HG02981 (cell line): ENCODE measurements around the gene SHFL.

Source experiments
- ATAC-seq: cut with Tn5 transposase; IDR thresholded peaks from one replicate; pipeline ENCODE4 v1.9.1; 2021; ENCODE audit warnings: mild to moderate bottlenecking, moderate library complexity; ENCODE audit not compliant: unreplicated experiment

Gene SHFL

DNA sequence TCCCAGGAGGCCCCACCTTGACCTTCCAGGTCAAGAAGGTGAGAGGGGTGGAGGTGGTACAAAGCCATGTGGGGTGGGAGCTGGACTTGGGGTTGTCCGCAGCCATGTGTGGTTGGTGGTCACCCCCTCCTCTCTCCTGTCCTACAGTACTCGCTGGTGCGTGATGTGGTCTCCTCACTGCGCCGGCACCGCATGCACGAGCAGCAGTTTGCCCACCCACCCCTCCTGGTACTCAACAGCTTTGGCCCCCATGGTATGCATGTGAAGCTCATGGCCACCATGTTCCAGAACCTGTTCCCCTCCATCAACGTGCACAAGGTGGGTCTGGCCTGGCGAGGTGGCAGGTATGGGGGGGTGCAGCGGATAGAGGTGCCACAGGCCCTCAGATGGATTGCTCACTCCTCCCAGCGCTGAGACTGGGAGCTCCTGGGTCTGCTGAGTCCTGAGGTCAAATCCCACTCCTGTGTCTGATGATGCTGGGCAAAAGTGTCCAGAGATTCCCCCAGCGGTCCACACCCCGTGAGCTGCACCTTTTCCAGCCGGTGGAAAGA lies 21.8 kb downstream of the SHFL start:
- no peak for ATAC-seq

DNA sequence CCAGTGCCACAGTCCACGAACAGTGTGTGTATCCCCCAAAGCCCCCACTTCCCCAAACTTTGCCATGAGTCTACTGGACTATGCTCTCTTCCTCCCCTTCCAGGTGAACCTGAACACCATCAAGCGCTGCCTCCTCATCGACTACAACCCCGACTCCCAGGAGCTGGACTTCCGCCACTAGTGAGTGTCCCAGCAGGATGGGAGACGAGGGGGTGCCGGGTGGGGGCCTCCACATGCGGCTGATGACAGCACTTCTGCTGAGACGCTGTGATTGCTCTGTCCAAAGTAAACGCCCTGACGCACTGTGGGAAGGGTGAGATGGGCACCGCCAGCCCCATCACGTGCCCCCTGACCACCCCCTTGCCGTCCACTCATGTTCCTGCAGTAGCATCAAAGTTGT lies 23.4 kb downstream of the SHFL start:
- ATAC-seq, result no peak

DNA sequence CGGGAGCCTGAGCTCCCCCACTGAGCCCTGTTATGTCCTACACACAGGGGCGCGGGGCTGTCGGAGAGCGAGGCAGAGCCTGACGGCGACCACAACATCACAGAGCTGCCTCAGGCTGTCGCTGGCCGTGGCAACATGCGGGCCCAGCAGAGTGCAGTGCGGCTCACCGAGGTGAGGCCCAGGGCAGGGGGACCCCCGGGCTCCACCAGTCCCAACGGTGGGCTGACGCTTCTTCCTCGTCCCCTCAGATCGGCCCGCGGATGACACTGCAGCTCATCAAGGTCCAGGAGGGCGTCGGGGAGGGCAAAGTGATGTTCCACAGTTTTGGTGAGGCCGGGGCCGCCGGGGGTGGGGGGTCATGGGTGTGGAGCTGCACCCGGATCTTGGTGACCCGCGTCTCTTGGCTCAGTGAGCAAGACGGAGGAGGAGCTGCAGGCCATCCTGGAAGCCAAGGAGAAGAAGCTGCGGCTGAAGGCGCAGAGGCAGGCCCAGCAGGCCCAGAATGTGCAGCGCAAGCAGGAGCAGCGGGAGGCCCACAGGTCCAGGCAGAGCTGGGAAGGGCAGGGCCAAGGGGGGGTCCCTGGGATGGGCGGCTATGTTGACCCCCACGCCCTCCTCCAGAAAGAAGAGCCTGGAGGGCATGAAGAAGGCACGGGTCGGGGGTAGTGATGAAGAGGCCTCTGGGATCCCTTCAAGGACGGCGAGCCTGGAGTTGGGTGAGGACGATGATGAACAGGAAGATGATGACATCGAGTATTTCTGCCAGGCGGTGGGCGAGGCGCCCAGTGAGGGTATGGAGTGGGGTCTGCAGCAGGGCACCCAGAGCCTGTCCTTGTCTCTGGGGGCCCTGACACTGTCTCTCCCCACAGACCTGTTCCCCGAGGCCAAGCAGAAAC lies 24.2 kb downstream of the SHFL start:
- no peak for ATAC-seq

DNA sequence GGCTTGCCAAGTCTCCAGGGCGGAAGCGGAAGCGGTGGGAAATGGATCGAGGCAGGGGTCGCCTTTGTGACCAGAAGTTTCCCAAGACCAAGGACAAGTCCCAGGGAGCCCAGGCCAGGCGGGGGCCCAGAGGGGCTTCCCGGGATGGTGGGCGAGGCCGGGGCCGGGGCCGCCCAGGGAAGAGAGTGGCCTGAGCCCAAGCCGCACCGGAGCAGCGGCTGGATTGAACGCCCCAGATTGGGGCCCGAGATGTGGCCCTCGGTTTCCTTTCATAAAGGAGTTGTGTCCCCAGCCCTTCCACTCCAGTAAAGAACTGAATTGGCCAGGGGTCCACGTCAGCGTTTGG lies 24.8 kb downstream of the SHFL start:
- no peak for ATAC-seq

DNA sequence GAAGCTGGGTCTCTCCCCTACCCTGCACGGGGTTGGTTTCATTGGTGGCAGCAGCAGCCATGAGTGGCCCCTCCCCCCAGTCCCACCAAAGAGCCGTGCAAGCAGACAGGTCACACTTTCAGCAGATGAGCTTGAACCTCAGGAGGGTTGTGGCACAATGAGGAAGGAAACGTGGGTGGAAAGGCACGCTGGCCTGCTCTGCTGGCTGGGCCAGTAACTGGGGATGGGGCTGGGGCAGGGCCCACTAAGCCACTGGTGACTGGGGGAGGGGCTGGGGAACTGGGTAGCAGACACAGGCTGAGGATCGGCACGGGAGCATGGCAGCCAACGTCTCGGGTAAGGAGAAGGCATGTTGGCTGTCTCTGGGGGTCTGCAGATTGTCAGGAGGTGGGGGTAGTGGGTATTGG lies 25.3 kb downstream of the SHFL start, which contains the start of gene P2RY11:
TSS of gene P2RY11 (plus strand) at position 289 of the 407 bp plus-strand sequence. CDS start at position 318, 29 bp downstream.
- ATAC-seq, result no peak

DNA sequence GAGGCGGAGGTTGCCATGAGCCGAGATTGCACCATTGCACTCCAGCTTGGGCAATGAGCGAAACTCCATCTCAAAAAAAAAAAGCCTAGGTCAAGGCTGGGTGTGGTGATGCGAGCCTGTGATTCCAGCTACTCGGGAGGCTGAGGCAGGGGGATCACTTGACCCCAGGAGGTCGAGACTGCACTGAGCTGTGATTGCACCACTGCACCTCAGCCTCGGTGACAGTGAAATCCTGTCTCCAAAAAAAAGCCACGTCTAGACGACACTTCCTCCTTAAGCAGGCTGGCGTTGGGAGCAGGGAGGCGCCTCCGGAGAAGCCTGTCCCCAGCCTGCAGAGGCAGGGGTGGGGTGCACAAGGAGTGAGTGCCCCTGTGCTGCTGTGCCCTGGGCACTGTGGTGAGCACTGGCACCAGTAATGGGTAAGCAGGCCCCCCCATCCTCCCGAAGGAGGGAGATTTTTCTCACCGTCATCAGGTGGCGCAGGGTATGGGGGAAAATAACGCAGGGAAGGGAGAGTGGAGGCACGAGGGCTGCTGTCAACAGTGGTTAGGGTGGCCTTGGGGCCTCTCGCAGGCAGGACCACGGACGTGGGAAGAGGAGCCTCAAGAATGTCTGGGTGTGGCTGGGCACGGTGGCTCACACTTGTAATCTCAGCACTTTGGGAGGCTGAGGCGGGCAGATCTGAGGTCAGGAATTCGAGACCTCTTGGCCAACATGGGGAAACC lies 26.1 kb downstream of the SHFL start:
- no peak for ATAC-seq

DNA sequence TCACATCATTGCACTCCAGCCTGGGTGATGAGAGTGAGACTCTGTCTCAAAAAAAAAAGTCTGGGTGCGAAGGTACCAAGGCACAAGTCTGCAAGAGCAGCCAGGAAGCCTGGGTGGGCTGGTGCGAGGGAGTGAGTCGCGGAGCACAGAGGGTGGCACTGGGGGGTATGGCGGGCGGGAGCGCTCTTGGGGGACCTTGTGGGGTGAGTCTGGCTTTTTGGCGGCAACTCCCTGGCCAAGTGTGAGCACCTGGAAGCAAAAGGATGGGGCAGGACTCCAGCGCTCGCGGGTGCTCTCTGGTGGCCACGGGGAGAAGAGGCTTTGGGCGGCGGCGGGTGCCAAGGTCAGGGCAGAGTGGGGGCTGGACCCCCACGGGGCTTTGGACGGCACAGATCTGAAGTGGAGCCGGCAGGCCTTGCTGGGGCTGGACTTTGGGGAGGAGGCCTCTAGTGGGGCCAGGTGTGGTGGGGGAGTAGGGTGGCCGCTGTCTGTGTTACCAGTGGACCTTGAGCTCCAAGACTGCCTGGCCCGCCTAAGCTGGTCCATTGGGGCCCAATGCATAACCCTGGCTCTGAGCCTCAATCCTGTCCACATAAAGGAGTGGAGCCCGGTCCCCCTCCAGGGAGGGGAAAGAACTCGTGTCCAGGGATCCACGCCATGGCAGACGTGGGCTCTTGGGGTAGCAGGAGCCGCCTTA lies 26.9 kb downstream of the SHFL start:
- no peak for ATAC-seq

DNA sequence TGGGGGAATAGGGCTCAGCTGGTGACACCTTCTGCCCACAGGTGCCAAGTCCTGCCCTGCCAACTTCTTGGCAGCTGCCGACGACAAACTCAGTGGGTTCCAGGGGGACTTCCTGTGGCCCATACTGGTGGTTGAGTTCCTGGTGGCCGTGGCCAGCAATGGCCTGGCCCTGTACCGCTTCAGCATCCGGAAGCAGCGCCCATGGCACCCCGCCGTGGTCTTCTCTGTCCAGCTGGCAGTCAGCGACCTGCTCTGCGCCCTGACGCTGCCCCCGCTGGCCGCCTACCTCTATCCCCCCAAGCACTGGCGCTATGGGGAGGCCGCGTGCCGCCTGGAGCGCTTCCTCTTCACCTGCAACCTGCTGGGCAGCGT lies 27.5 kb downstream of the SHFL start:
- no peak for ATAC-seq

DNA sequence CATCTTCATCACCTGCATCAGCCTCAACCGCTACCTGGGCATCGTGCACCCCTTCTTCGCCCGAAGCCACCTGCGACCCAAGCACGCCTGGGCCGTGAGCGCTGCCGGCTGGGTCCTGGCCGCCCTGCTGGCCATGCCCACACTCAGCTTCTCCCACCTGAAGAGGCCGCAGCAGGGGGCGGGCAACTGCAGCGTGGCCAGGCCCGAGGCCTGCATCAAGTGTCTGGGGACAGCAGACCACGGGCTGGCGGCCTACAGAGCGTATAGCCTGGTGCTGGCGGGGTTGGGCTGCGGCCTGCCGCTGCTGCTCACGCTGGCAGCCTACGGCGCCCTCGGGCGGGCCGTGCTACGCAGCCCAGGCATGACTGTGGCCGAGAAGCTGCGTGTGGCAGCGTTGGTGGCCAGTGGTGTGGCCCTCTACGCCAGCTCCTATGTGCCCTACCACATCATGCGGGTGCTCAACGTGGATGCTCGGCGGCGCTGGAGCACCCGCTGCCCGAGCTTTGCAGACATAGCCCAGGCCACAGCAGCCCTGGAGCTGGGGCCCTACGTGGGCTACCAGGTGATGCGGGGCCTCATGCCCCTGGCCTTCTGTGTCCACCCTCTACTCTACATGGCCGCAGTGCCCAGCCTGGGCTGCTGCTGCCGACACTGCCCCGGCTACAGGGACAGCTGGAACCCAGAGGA lies 28.0 kb downstream of the SHFL start:
- no peak for ATAC-seq

DNA sequence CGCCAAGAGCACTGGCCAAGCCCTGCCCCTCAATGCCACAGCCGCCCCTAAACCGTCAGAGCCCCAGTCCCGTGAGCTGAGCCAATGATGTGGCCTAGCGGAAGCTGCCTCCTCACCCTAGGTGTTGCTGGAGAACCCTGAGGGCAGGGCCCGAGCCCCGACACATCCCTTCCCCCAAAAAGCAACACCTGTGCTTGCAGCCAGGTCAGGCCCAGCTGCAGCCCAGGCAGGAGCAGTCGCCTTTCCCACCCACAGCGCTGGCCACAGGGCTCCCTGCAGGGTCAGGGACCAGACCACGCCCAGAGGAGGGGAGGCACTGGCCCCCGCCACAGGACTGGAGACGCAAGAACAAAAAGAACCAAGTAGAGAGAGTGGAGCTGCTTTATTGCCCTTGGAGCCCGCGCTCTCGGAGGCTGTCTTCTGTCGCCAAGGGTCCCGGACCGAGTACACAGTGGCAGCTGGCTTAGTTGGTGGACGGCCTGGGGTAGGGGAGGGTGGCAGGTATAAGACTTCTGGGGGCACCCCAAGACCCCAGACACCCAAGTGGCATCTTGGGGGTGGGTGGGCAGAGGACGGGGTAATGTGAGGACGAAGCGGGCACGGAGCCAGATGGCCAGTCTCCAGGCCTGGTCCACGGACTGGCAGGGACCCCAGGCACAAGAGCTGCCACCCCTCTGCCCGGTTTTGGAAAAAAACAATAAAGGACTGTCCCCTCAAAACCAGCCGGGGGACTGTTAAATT lies 28.7 kb downstream of the SHFL start:
- ATAC-seq, result no peak

DNA sequence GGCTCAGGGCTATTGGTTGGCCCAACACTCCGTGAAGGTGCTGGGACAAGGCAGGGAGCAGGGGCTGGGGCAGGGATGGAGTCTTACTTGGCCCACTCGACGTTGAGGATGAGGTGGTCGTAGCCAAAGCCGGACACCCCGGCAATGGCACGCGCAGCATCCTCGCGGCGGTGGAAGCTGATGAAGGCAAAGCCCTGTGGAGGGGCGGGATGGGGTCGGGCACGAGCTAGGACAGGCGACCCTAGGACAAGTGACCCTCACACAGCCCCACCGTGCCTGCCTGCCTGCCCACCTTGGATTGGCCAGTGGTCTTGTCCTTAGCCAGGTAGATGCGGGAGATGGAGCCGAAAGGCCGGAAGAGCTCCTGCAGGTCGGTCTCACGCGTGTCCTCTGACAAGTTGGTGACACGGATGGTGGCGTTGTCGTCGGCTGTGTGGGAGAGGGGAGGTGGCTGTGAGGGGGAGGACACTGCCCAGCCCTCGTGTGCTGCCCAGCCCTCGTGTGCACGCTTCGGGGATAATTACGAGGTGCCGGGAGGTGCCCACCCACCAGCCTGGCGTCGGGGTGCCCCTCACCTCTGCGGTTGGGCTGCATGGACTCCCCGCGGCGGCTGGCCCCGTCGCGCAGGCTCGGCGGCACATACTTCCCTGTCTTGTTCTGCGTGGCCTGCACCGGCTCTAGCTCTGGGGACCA lies 29.4 kb downstream of the SHFL start:
- no peak for ATAC-seq

DNA sequence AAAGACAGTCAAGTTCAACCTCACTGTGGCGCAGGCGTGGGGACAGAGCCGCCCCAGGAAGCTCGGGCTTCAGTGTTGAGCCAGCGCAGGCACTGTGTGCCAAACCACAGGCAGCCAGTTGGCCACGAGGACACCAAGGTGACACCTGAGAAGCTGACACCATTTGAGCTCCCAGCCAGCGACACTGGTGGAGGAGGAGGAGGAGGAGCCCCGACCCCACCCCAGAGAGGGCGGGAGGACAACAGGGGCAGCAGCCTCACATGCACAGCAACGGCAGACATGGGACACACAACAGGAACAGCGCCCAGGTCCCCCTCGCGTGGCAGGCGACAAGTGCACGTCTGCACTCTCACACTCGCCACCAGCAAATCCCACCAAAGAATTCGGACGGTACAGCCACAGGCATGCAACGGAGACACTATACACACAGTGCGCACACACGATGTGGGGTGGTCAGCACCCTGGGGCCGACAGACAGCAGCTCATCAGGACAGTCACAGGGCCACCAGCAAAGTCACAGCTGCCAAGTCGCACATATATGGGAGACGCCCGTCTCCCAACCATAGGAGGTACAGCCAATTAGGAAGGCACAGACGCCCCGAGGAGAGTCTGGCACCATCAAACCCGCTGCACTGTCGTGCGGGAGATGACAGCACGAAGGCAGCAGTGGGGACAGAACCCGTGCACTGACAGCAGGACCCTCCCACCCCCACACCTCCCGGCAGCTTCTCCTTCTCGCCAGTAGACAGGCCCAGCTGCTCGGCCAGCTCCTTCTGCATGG lies 30.2 kb downstream of the SHFL start:
- ATAC-seq, result no peak

DNA sequence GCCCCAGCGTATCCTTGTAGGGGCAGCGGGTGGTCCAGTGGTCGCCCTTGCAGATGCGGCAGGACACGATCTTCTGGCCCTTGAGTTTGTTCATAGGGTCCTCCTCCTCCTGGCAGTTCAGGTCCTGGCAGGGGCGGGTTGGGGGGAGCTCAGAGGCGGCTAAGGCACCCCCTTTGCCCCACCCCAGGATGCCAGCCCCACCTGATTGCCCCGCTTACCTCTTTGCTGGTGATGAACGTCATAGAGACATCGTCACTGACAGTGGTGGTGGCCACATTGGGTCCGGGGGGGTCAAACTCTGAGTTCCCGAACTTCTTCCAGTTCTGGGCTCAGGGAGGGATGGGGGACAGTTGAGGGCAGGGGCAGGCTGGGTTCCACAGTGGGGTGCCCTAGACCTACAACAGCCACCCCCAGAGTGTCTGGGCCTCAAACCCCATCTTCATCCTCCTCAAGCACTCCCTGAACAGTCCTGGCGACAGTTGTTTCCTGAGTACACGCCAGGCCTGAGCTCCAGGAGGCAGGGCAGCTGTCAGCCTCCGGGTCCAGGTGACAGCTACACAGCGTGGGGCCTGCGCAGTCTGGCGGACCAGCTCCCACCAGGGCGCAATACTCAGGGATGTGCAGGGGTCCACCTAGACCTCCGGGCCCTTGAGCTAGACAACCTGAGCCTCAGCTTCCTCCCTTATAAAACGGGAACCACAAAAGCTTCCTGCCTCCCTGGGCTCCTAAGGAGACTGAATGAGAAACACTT lies 30.9 kb downstream of the SHFL start:
- ATAC-seq, result no peak

DNA sequence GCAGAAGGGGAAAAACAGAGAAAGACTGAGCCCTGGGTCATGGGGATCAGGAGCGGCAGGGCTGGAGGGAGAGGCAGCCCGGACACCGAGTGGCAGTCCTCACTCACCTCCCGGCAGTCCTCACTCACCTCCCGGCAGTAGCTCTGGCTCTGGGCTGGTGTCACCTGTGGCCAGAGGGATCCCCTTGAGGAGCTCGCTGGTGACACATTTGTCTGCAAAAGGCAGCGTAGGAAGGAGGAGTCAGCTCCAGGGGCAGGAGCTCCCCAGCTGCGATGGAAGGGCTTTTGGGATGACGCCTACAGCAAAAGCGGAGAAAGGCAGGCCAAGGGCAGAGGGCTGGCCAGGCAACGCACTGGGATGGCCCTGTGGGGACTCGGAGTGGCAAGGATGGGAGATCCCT lies 32.8 kb downstream of the SHFL start:
- ATAC-seq, result no peak

DNA sequence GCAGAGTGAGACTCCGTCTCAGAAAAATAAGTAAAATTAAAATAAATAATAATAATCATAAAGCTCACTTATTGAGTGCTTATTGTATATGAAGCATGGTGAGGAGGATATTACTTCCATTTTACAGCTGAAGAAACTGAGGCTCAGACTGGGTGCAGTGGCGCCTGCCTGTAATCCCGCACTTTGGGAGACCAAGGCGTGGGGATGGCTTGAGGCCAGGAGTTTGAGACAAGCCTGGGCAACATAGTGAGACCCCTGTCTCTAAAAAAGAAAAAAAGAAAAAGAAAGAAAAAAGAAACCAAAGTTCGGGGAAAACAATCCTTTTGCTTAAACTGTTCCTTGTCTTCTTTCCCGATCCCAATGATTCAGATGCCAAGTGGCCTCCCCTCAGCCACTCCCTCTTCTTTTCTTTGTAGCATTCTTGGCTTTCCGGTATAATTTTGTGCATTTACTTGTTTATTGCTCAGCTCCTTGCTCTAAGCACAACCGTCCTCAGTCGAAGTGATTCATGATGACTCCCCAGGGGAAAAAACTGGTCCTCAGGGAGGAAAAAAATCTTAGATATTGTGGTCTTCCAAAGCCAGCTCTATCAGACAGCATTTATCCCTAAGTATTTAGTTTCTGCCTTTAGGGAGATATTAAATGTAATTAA lies 34.5 kb downstream of the SHFL start:
- no peak for ATAC-seq

DNA sequence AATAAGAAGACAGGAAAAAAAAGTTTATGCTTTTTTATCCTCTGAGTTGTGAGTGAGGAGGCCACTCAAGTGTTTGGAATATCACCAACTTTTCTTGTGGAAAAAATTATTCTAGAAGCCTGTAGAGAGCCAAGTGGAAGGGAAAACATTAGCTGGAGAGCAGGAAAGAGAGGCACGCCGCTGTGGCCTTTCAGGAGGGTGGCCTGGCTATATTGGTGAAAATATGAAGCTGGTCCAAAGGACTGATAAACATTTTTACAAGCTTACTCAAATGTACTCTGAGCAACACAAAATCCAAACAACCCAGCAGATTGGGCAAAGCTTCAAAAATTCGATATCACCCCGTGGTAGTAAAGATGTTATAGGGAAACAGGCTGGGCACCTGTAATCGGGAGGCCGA lies 35.9 kb downstream of the SHFL start:
- ATAC-seq, result no peak

DNA sequence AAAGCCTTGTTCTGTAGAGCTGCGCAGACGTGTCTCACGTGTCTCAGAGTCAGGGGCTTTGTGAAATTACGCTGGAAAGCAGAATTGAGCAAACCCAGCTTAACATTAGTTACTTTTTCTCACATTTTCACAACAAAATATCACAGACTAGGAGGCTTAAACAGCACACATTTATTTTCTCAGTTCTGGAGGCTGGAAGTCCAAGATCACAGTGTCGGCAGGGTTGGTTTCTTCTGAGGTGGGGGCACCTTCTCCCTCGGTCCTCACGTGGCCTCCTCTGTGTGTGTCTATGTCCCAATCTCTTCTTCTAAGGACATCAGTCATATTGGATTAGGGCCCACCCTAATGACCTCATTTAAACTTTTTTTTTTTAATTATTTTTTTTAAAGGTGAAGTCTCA lies 38.3 kb downstream of the SHFL start:
- ATAC-seq, result no peak

DNA sequence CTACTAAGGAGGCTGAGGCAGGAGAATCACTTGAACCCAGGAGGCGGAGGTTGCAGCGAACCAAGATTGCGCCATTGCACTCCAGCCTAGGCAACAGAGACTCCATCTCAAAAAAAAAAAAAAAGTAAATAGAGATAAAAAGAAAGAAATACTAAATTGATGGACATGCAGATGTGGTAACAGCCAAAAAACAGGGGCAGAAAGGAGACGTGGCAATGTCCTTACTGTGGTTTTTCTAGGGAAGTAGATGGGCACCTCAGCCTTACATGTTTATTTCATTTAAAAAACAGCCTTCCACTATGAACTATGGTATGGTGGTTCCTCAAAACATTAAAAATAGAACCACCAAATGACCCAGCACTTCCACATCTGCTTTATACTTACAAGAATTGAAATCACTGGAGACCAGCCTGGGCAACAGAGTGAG lies 40.1 kb downstream of the SHFL start:
- no peak for ATAC-seq
